BLaER1 treated with 17β-estradiol and CSF1 and Interleukin-3, amounts not matched to agents 10 nM and 100 nM (cell line): Measurements from ENCODE around the gene PPP2R2C.

ENCODE experiments used
- H3K27ac ChIP-seq, 11 experiments: shearing (Covaris generic); formaldehyde crosslinking; 2 replicates each; pipeline ENCODE4 v1.8.1; 2022
- H3K27me3 ChIP-seq, 11 experiments: shearing (Covaris generic); formaldehyde crosslinking; 2 replicates each; pipeline ENCODE4 v1.8.1; 2022
- H3K36me3 ChIP-seq, 11 experiments: shearing (Covaris generic); formaldehyde crosslinking; 2 replicates each; pipeline ENCODE4 v1.8.1; 2022
- H3K4me1 ChIP-seq, 10 experiments: shearing (Covaris generic); formaldehyde crosslinking; 2 replicates each; pipeline ENCODE4 v1.8.1; 2022
- H3K4me2 ChIP-seq, 11 experiments: shearing (Covaris generic); formaldehyde crosslinking; 2 replicates each; pipeline ENCODE4 v1.8.1; 2022
- H3K4me3 ChIP-seq, 10 experiments: shearing (Covaris generic); formaldehyde crosslinking; 2 replicates each; pipeline ENCODE4 v1.8.1; 2022
- H3K9ac ChIP-seq, 11 experiments: shearing (Covaris generic); formaldehyde crosslinking; 2 replicates each; pipeline ENCODE4 v1.8.1; 2022
- H3K9me3 ChIP-seq, 11 experiments: shearing (Covaris generic); formaldehyde crosslinking; replicated peaks in 1 of 11; 2 replicates each; pipeline ENCODE4 v1.8.1; 2022
- H4K20me1 ChIP-seq, 11 experiments: shearing (Covaris generic); formaldehyde crosslinking; 2 replicates each; pipeline ENCODE4 v1.8.1; 2022
- Cebpa-rat ChIP-seq, 11 experiments: shearing (Covaris generic); IDR thresholded peaks; 2 replicates each; pipeline ENCODE4 v1.8.1; 2022

PPP2R2C gene

DNA sequence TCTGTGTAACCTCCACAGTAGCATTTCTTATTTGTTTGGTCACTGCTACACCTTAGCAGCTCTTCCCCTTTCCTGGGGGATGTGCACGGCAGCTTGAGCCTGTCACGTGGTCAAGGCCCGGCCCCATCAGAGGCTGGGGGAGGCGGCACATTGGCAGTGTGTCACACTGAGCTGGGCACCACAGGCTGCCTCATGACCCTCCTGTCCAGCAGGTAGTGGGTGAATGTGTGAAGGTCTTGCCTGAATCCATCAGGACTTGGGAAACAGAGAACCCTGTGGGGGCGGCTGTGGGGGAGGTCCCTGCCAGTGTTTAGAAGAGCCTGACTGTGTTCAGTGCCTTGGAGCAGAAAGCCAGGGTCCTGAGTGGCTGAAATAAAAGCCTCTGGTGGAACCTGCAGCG, 169.5 kb downstream of the PPP2R2C start:
- Histone ChIP-seq H3K4me2 (peak overlapping the region; percentile 6 to 88 (median 74); a peak in 20 of 22 replicates), H3K4me1 (peaks cover 36 to 81% (median 64%) of the 10 kb centered on the region in 10 experiments), H3K27me3 (peaks cover 6 to 46% (median 23%) of the 10 kb centered on the region in 11 experiments; a peak in 19 of 22 replicates), H4K20me1 (peaks cover 0 to 57% (median 7%) of the 10 kb centered on the region in 11 experiments; a peak in 9 of 22 replicates), H3K27ac (peak overlapping the region in 4 of 11 experiments; percentile 3 to 57 (median 28); a peak in 5 of 22 replicates), H3K36me3 (peaks cover 19 to 34% (median 25%) of the 10 kb centered on the region in 11 experiments), H3K9ac (peak overlapping the region in 3 of 11 experiments; percentile 14 to 48 (median 42); a peak in 5 of 22 replicates), H3K9me3 (peaks cover 0 to 13% (median under 1%) of the 10 kb centered on the region in 11 experiments; a peak in 8 of 22 replicates), H3K4me3 (0 out of 20 replicates have a peak overlapping the region, but pooled peaks of 1 of the 10 experiments have one; percentile 7)
- no peak for TF ChIP-seq Cebpa-rat (IDR thresholded peaks at IDR 0.05)

DNA sequence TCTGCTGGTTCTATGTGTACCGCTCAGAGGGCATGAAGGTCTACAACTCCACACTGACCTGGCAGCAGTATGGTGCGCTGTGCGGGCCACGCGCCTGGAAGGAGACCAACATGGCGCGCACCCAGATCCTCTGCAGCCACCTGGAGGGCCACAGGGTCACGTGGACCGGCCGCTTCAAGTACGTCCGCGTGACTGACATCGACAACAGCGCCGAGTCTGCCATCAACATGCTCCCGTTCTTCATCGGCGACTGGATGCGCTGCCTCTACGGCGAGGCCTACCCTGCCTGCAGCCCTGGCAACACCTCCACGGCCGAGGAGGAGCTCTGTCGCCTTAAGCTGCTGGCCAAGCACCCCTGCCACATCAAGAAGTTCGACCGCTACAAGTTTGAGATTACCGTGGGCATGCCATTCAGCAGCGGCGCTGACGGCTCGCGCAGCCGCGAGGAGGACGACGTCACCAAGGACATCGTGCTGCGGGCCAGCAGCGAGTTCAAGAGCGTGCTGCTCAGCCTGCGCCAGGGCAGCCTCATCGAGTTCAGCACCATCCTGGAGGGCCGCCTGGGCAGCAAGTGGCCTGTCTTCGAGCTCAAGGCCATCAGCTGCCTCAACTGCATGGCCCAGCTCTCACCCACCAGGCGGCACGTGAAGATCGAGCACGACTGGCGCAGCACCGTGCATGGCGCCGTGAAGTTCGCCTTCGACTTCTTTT, 170.5 kb downstream of the PPP2R2C start:
- Histone ChIP-seq H3K27me3 (peaks cover 0 to 36% (median 15%) of the 10 kb centered on the region in 11 experiments; a peak in 14 of 22 replicates), H3K36me3 (peaks cover 19 to 34% (median 26%) of the 10 kb centered on the region in 11 experiments), H3K4me1 (peaks cover 38 to 81% (median 64%) of the 10 kb centered on the region in 10 experiments), H3K9ac (no peak overlapping the region), H3K4me2 (peak overlapping the region; percentile 6 to 88 (median 74); a peak in 20 of 22 replicates), H3K4me3 (no peak overlapping the region), H4K20me1 (peaks cover 0 to 48% (median 7%) of the 10 kb centered on the region in 11 experiments; a peak in 9 of 22 replicates), H3K9me3 (peaks cover 0 to 12% (median 0%) of the 10 kb centered on the region in 11 experiments; a peak in 3 of 22 replicates), H3K27ac (peak overlapping the region in 1 of 11 experiments; percentile 57; a peak in 1 of 22 replicates)
- TF ChIP-seq Cebpa-rat (IDR thresholded peaks at IDR 0.05) = no peak

DNA sequence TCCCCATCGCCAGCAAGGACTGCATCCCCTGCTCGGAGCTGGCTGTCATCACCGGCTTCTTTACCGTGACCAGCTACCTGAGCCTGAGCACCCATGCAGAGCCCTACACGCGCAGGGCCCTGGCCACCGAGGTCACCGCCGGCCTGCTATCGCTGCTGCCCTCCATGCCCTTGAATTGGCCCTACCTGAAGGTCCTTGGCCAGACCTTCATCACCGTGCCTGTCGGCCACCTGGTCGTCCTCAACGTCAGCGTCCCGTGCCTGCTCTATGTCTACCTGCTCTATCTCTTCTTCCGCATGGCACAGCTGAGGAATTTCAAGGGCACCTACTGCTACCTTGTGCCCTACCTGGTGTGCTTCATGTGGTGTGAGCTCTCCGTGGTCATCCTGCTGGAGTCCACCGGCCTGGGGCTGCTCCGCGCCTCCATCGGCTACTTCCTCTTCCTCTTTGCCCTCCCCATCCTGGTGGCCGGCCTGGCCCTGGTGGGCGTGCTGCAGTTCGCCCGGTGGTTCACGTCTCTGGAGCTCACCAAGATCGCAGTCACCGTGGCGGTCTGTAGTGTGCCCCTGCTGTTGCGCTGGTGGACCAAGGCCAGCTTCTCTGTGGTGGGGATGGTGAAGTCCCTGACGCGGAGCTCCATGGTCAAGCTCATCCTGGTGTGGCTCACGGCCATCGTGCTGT, 171.2 kb downstream of the PPP2R2C start:
- TF ChIP-seq Cebpa-rat (IDR thresholded peaks at IDR 0.05) = no peak
- no peak overlapping the region for H3K4me3 ChIP-seq
- no peak overlapping the region for H3K27ac ChIP-seq
- H3K27me3 ChIP-seq = peaks cover 0 to 31% (median 9%) of the 10 kb centered on the region in 11 experiments; a peak in 13 of 22 replicates
- H3K9me3 ChIP-seq = peaks cover 0 to 12% (median 0%) of the 10 kb centered on the region in 11 experiments; a peak in 3 of 22 replicates
- H3K9ac ChIP-seq = no peak overlapping the region
- H3K4me1 ChIP-seq = peaks cover 31 to 80% (median 58%) of the 10 kb centered on the region in 10 experiments
- peak overlapping the region in 7 of 11 experiments; percentile 51 to 88 (median 80); a peak in 10 of 22 replicates for H3K4me2 ChIP-seq
- peaks cover 20 to 40% (median 29%) of the 10 kb centered on the region in 11 experiments for H3K36me3 ChIP-seq
- H4K20me1 ChIP-seq = peaks cover 0 to 43% (median 7%) of the 10 kb centered on the region in 11 experiments; a peak in 9 of 22 replicates

DNA sequence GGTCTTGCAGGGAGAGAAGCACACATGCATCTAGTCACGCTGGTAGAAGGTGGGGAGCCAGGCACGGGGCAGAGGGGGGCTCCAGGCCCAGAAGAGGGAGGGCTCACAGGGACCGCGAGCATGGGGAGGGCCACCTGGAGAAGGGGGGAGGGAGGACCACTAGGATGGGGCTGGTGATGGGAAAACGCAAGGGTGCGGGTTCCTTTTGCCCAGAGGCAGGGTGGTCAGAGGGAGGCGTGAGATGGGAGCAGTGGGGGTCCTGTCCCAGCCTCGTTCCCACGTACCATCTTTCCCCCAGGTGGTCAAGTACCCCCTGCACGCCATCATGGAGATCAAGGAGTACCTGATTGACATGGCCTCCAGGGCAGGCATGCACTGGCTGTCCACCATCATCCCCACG, 172.1 kb downstream of the PPP2R2C start:
- Histone ChIP-seq H3K36me3 (peaks cover 20 to 48% (median 37%) of the 10 kb centered on the region in 11 experiments), H3K27me3 (peaks cover 0 to 23% (median under 1%) of the 10 kb centered on the region in 11 experiments; a peak in 9 of 22 replicates)
- TF ChIP-seq Cebpa-rat (IDR thresholded peaks at IDR 0.05) = no peak

DNA sequence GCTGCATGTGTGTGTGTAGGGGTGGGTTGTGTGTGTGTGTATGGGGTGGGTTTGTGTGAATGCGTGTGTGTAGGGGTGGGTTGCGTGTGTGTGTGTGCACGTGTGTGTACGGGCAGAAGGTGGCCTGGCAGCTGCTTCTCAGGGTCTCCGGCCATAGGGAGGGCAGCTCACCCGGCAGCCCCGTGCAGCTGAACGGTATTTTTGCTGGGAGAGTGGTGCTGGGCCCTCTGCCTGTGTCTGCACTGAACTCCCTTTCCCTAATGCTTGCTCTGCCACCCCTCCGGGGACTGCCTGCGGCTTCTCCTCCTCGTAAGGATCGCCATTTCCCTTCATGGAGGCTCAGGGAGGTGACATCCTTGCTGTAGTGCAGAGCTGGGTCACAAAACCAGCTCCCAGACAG, 172.5 kb downstream of the PPP2R2C start:
- Histone ChIP-seq H3K4me1 (peaks cover 28 to 74% (median 55%) of the 10 kb centered on the region in 10 experiments), H3K4me2 (no peak overlapping the region), H3K9ac (no peak overlapping the region), H3K27me3 (peaks cover 0 to 21% (median 0%) of the 10 kb centered on the region in 11 experiments; a peak in 7 of 22 replicates), H3K27ac (no peak overlapping the region), H3K9me3 (peaks cover 0 to 12% (median 0%) of the 10 kb centered on the region in 11 experiments; a peak in 3 of 22 replicates), H3K36me3 (peaks cover 20 to 53% (median 42%) of the 10 kb centered on the region in 11 experiments), H3K4me3 (no peak overlapping the region), H4K20me1 (peaks cover 0 to 30% (median 7%) of the 10 kb centered on the region in 11 experiments; a peak in 9 of 22 replicates)
- no peak for TF ChIP-seq Cebpa-rat (IDR thresholded peaks at IDR 0.05)

More for the DNA sequence above, 172.1 kb downstream of the PPP2R2C start:
- Histone ChIP-seq H3K4me3 (no peak overlapping the region), H3K27ac (no peak overlapping the region), H3K9me3 (peaks cover 0 to 12% (median 0%) of the 10 kb centered on the region in 11 experiments; a peak in 3 of 22 replicates), H3K4me1 (peaks cover 28 to 78% (median 55%) of the 10 kb centered on the region in 10 experiments), H4K20me1 (peaks cover 0 to 35% (median 7%) of the 10 kb centered on the region in 11 experiments; a peak in 9 of 22 replicates), H3K4me2 (no peak overlapping the region), H3K9ac (no peak overlapping the region)

DNA sequence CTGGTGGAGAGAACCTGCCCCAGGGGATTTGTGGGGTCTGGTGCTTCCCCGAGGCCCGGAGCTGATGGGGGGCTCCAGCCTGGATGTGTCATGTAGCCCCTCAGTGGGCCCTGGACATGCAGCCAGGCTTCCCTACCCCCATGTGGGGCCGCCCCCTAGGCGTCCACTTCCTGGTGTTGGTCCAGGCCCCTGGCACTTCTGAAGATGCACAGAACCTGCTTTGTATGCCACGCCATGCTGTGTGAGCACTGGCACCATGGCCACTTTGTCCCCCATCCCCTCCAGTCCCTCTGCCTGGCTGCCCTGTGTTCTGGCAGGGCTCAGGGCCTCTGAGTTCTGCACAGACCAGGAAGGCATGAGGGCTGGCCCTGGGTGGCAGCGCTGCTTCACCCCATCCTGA, 173.6 kb downstream of the PPP2R2C start:
- H3K9me3 ChIP-seq = peaks cover 0 to 12% (median 0%) of the 10 kb centered on the region in 11 experiments; a peak in 3 of 22 replicates
- H3K9ac ChIP-seq = 0 out of 22 replicates have a peak overlapping the region, but pooled peaks of 1 of the 11 experiments have one; percentile 20
- peaks cover 0 to 13% (median 0%) of the 10 kb centered on the region in 11 experiments; a peak in 7 of 22 replicates for H3K27me3 ChIP-seq
- no peak overlapping the region for H3K4me3 ChIP-seq
- peak overlapping the region; percentile 56 to 86 (median 72) for H3K4me2 ChIP-seq
- peaks cover 28 to 63% (median 50%) of the 10 kb centered on the region in 10 experiments for H3K4me1 ChIP-seq
- H3K27ac ChIP-seq = peak overlapping the region in 7 of 11 experiments; percentile 4 to 62 (median 42); a peak in 9 of 22 replicates
- H4K20me1 ChIP-seq = peaks cover 0 to 23% (median 6%) of the 10 kb centered on the region in 11 experiments; a peak in 9 of 22 replicates
- H3K36me3 ChIP-seq = peaks cover 20 to 63% (median 42%) of the 10 kb centered on the region in 11 experiments
- TF ChIP-seq Cebpa-rat (IDR thresholded peaks at IDR 0.05) = no peak

DNA sequence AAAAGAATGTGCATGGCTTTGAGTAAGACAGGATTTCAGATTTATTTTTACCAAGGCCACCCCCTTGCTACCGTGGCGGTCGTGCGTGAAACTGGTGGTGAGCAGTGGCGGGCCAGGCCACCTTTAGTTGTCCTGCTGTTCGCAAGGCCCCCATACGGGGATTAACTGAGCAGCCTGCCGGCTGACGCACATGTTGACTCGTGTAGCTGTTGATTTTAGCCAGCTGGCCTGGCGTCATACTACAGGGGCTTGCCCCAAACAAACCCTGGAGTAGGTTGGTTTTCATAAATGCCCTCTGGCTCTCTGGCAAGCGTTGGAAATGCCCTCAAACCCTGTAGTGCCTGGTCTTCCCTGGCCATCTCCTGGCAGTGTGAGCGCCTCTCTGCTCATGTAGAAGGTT, 174.4 kb downstream of the PPP2R2C start:
- H3K4me2 ChIP-seq = peak overlapping the region; percentile 56 to 86 (median 72)
- H3K9ac ChIP-seq = peak overlapping the region in 2 of 11 experiments; percentile 21 to 31; a peak in 1 of 22 replicates
- H3K36me3 ChIP-seq = peaks cover 20 to 67% (median 42%) of the 10 kb centered on the region in 11 experiments
- H3K27me3 ChIP-seq = peaks cover 0 to 5% (median 0%) of the 10 kb centered on the region in 11 experiments; a peak in 4 of 22 replicates
- H3K4me1 ChIP-seq = peaks cover 27 to 60% (median 45%) of the 10 kb centered on the region in 10 experiments
- H3K4me3 ChIP-seq = no peak overlapping the region
- H3K27ac ChIP-seq = peak overlapping the region in 7 of 11 experiments; percentile 3 to 62 (median 47); a peak in 11 of 22 replicates
- H4K20me1 ChIP-seq = peaks cover 0 to 23% (median 0%) of the 10 kb centered on the region in 11 experiments; a peak in 9 of 22 replicates
- no peak for TF ChIP-seq Cebpa-rat (IDR thresholded peaks at IDR 0.05)
- H3K9me3 ChIP-seq = peaks cover 0 to 12% (median 0%) of the 10 kb centered on the region in 11 experiments; a peak in 3 of 22 replicates
